ENCODE measurements around the gene TMBIM6.

GRCh38 chr12:49796155-49796554, 54.8 kb downstream of the TMBIM6 start:
- TF ChIP-seq CTCF (conservative IDR thresholded peaks at IDR 0.05 in 1 of 2, IDR thresholded peaks at IDR 0.05 in 1 of 2; ENCODE audit: extremely low read depth in 1 of 2, insufficient read depth in 1 of 2, low read depth in 1 of 2, low read length in 2 of 2), result no peak
- TF ChIP-seq EZH2 (IDR thresholded peaks at IDR 0.05; ENCODE audit: borderline replicate concordance, low read length), result no peak

Measured in mammary epithelial cell (primary cell).